Stimulated activated CD8-positive, alpha-beta memory T cell treated with anti-CD3 and anti-CD28 coated beads, Interleukin-4, amount 100 ng/mL, for 4 hours (primary cell): ENCODE data around the gene PTBP2.

Source experiments
- DNase-seq, 2 donors: peaks; one replicate each; pipeline ENCODE4 v3.0.0-alpha.2; 2020; ENCODE audit warnings: low read depth in 2 of 2, low spot score in 1 of 2

Gene PTBP2

GRCh38 chr1:96721416-96722160 is at the start of gene PTBP2:
PTBP2 (plus strand) TSS chr1:96721784; CDS start chr1:96721865, 81 bp downstream.
- peak; percentile 50 to 51 for DNase-seq

GRCh38 chr1:96674915-96675314 is 46.7 kb upstream of the PTBP2 start:
- DNase-seq, result no peak

GRCh38 chr1:96682056-96682455 is 39.5 kb upstream of the PTBP2 start:
- no peak for DNase-seq

- no peak for DNase-seq
Observed at GRCh38 chr1:96683931-96684330, 37.7 kb upstream of the PTBP2 start.

- no peak for DNase-seq
Observed at GRCh38 chr1:96684744-96685143, 36.8 kb upstream of the PTBP2 start.

GRCh38 chr1:96688767-96689166 is 32.8 kb upstream of the PTBP2 start:
- DNase-seq, result no peak

- DNase-seq, result no peak
Observed at GRCh38 chr1:96695954-96696353, 25.6 kb upstream of the PTBP2 start.

GRCh38 chr1:96698342-96698983 is 23.1 kb upstream of the PTBP2 start:
- DNase-seq, result no peak

- no peak for DNase-seq
Observed at GRCh38 chr1:96703186-96703585, 18.4 kb upstream of the PTBP2 start.

- no peak for DNase-seq
Observed at GRCh38 chr1:96707023-96707422, 14.6 kb upstream of the PTBP2 start.

- DNase-seq, result no peak
Observed at GRCh38 chr1:96708482-96708881, 13.1 kb upstream of the PTBP2 start.

- DNase-seq, result no peak
Observed at GRCh38 chr1:96710708-96711477, 10.7 kb upstream of the PTBP2 start.

- no peak for DNase-seq
Observed at GRCh38 chr1:96713649-96714048, 7.9 kb upstream of the PTBP2 start.

- no peak for DNase-seq
Observed at GRCh38 chr1:96714881-96715280, 6.7 kb upstream of the PTBP2 start.

- no peak for DNase-seq
Observed at GRCh38 chr1:96715482-96715881, 6.1 kb upstream of the PTBP2 start.

- DNase-seq, result no peak
Observed at GRCh38 chr1:96721053-96721415, 550 bp upstream of the PTBP2 start.

GRCh38 chr1:96722161-96722922 is 758 bp downstream of the PTBP2 start:
- peak in 1 of 2 donors; percentile 2 for DNase-seq

GRCh38 chr1:96722958-96723357 is 1.4 kb downstream of the PTBP2 start:
- DNase-seq, result no peak

- DNase-seq, result no peak
Observed at GRCh38 chr1:96723377-96723776, 1.8 kb downstream of the PTBP2 start.

- no peak for DNase-seq
Observed at GRCh38 chr1:96723936-96724335, 2.4 kb downstream of the PTBP2 start.

GRCh38 chr1:96727860-96728259 is 6.3 kb downstream of the PTBP2 start:
- no peak for DNase-seq
